ENCODE results near the gene SNED1.

GRCh38 chr2:241084856-241085444 lies 86.5 kb downstream of the SNED1 start:
- no peak for TF ChIP-seq CTCF (conservative IDR thresholded peaks at IDR 0.05 in 1 of 2, IDR thresholded peaks at IDR 0.05 in 1 of 2; ENCODE audit: low read depth in 1 of 2, low read length in 2 of 2)
- TF ChIP-seq EZH2 (IDR thresholded peaks at IDR 0.05; ENCODE audit: low read length, missing control alignments) = no peak
